Stomach smooth muscle (tissue), 2 donors: ENCODE results near the gene UTF1.

Experiments used
- H3K27ac ChIP-seq: one replicate; pipeline ENCODE4 v1.7.0; 2013; ENCODE audit warnings: mild to moderate bottlenecking, low read length, inconsistent platforms
- H3K27me3 ChIP-seq, 2 donors: one replicate each; pipeline ENCODE4 v1.7.0; 2013; ENCODE audit warnings: low read length in 2 of 2; ENCODE audit not compliant: insufficient read depth in 2 of 2, control insufficient read depth in 1 of 2
- H3K36me3 ChIP-seq, 2 donors: one replicate each; pipeline ENCODE4 v1.7.0; 2013; ENCODE audit warnings: low read length in 2 of 2; ENCODE audit not compliant: control insufficient read depth in 2 of 2, insufficient read depth in 2 of 2
- H3K4me1 ChIP-seq: one replicate; pipeline ENCODE4 v1.7.0; 2013; ENCODE audit warnings: low read length; ENCODE audit not compliant: control insufficient read depth, insufficient read depth
- H3K4me3 ChIP-seq, 2 donors: one replicate each; pipeline ENCODE4 v1.7.0; 2013; ENCODE audit warnings: low read length in 2 of 2
- H3K9ac ChIP-seq, 2 donors: one replicate each; pipeline ENCODE4 v1.7.0; 2013; ENCODE audit warnings: low read length in 2 of 2, mild to moderate bottlenecking in 1 of 2
- H3K9me3 ChIP-seq, 2 donors: one replicate each; pipeline ENCODE4 v1.7.0; 2013; ENCODE audit warnings: low read length in 2 of 2; ENCODE audit not compliant: control insufficient read depth in 2 of 2
- donor health status: healthy.
- donor health status: Pancreatic carcinoma.

UTF1 gene

GRCh38 chr10:133238466-133238804, 8.4 kb downstream of the UTF1 start:
- Histone ChIP-seq H3K9me3 (no peaks in the 10 kb centered on the region), H3K4me3 (no peak overlapping the region), H3K27me3 (peaks cover 36 to 53% of the 10 kb centered on the region in 2 donors), H3K4me1 (peaks cover 13% of the 10 kb centered on the region), H3K9ac (no peak overlapping the region), H3K36me3 (no peaks in the 10 kb centered on the region), H3K27ac (no peak overlapping the region)

DNA sequence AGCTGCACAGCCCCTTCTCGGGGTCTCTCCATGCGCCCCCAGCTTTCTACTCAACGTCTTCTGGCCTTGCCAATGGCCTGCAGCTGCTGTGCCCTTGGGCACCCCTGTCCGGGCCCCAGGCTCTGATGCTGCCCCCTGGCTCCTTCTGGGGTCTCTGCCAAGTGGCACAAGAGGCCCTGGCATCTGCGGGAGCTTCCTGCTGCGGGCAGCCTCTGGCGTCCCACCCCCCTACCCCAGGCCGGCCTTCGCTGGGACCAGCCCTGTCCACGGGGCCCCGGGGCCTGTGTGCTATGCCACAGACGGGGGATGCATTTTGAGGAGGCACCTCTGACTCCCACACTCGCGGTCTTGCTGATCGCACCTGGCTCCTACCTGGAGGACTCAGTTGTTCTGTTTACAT, 10.0 kb downstream of the UTF1 start:
- Histone ChIP-seq H3K4me1 (peaks cover 13% of the 10 kb centered on the region), H3K27me3 (peaks cover 32 to 54% of the 10 kb centered on the region in 2 donors), H3K4me3 (no peak overlapping the region), H3K36me3 (no peaks in the 10 kb centered on the region), H3K9me3 (no peaks in the 10 kb centered on the region), H3K9ac (no peak overlapping the region), H3K27ac (no peak overlapping the region)

DNA sequence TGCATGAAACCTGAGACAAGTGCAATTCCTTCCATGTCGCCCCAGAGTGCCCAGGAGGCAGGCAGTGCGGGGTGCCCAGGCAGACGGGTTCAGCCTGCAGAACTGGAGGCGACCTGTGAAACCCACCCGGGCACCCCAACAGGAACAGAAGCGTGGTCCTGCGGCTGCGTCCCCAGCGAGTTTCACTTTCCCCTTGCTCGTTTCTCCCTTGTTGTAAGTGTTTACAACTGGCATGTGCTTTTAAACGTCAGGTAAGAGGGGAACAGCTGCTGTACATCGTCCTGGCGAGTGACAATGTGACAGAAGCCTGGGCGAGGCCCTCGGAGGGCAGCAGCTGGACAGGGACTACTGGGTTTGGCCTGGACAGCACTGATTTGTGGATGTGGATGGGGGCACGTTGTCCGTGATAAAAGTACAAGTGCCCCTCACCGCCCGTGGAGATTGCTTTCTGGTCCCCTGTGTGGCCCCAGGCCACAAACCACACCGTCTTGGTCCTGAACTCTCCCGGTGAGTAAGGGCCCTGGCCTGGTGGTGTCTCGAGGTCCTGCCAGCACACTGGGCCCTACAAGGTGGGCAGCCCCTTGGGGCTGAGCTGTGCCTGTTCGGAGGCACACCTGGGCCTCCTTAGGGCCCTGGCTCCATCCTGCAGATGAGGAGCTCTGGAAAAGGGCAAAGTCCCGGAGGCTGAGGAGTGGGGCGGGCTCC, 11.6 kb downstream of the UTF1 start:
- peaks cover 10% of the 10 kb centered on the region for H3K4me1 ChIP-seq
- H3K9ac ChIP-seq: no peak overlapping the region
- H3K27ac ChIP-seq: no peak overlapping the region
- no peak overlapping the region for H3K4me3 ChIP-seq
- no peaks in the 10 kb centered on the region for H3K9me3 ChIP-seq
- H3K36me3 ChIP-seq: no peaks in the 10 kb centered on the region
- H3K27me3 ChIP-seq: peaks cover 38 to 54% of the 10 kb centered on the region in 2 donors

GRCh38 chr10:133242611-133243356, 12.8 kb downstream of the UTF1 start:
- no peak overlapping the region for H3K9ac ChIP-seq
- H3K27me3 ChIP-seq: peaks cover 33 to 48% of the 10 kb centered on the region in 2 donors
- H3K27ac ChIP-seq: no peak overlapping the region
- H3K9me3 ChIP-seq: no peaks in the 10 kb centered on the region
- no peaks in the 10 kb centered on the region for H3K4me1 ChIP-seq
- no peaks in the 10 kb centered on the region for H3K36me3 ChIP-seq
- H3K4me3 ChIP-seq: no peak overlapping the region

- no peak overlapping the region for H3K9ac ChIP-seq
- no peaks in the 10 kb centered on the region for H3K36me3 ChIP-seq
- H3K9me3 ChIP-seq: no peaks in the 10 kb centered on the region
- H3K27ac ChIP-seq: no peak overlapping the region
- H3K4me1 ChIP-seq: no peaks in the 10 kb centered on the region
- peaks cover 30 to 44% of the 10 kb centered on the region in 2 donors for H3K27me3 ChIP-seq
- no peak overlapping the region for H3K4me3 ChIP-seq
Observed at GRCh38 chr10:133243593-133243992, 13.6 kb downstream of the UTF1 start.

GRCh38 chr10:133245439-133246235, 15.6 kb downstream of the UTF1 start:
- Histone ChIP-seq H3K36me3 (no peaks in the 10 kb centered on the region), H3K27ac (no peak overlapping the region), H3K4me1 (no peaks in the 10 kb centered on the region), H3K27me3 (peaks cover 26 to 47% of the 10 kb centered on the region in 2 donors), H3K9me3 (no peaks in the 10 kb centered on the region), H3K4me3 (no peak overlapping the region), H3K9ac (no peak overlapping the region)

GRCh38 chr10:133246236-133246626, 16.2 kb downstream of the UTF1 start:
- no peaks in the 10 kb centered on the region for H3K36me3 ChIP-seq
- H3K9me3 ChIP-seq: no peaks in the 10 kb centered on the region
- H3K9ac ChIP-seq: no peak overlapping the region
- no peak overlapping the region for H3K4me3 ChIP-seq
- no peak overlapping the region for H3K27ac ChIP-seq
- H3K27me3 ChIP-seq: peaks cover 20 to 44% of the 10 kb centered on the region in 2 donors
- no peaks in the 10 kb centered on the region for H3K4me1 ChIP-seq

GRCh38 chr10:133247681-133248333, 17.8 kb downstream of the UTF1 start:
- H3K27me3 ChIP-seq: peaks cover 17 to 37% of the 10 kb centered on the region in 2 donors
- H3K4me3 ChIP-seq: no peak overlapping the region
- H3K9ac ChIP-seq: no peak overlapping the region
- H3K36me3 ChIP-seq: no peaks in the 10 kb centered on the region
- no peaks in the 10 kb centered on the region for H3K4me1 ChIP-seq
- H3K27ac ChIP-seq: no peak overlapping the region
- H3K9me3 ChIP-seq: no peaks in the 10 kb centered on the region

DNA sequence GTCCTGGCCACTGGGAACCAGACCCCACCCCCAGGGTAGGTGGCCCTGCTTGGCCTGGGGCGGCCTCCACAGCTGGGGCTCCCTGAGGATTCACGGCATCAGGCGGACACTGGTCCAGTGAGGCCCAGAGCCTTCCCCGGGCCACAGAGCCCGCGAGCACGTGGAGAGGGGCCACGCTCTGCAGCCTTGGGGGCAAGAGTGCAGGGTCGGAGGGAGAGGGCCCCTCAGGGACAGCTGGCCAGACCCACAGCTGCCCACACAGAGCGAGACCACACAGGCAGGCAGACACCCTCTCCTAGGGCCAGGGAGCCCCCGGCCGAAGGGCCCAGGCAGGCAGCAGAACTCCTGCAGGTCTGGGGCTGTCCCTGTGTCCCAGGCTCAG, 18.3 kb downstream of the UTF1 start:
- Histone ChIP-seq H3K4me3 (no peak overlapping the region), H3K9ac (no peak overlapping the region), H3K4me1 (no peaks in the 10 kb centered on the region), H3K36me3 (no peaks in the 10 kb centered on the region), H3K27ac (no peak overlapping the region), H3K27me3 (peaks cover 14 to 35% of the 10 kb centered on the region in 2 donors), H3K9me3 (no peaks in the 10 kb centered on the region)

DNA sequence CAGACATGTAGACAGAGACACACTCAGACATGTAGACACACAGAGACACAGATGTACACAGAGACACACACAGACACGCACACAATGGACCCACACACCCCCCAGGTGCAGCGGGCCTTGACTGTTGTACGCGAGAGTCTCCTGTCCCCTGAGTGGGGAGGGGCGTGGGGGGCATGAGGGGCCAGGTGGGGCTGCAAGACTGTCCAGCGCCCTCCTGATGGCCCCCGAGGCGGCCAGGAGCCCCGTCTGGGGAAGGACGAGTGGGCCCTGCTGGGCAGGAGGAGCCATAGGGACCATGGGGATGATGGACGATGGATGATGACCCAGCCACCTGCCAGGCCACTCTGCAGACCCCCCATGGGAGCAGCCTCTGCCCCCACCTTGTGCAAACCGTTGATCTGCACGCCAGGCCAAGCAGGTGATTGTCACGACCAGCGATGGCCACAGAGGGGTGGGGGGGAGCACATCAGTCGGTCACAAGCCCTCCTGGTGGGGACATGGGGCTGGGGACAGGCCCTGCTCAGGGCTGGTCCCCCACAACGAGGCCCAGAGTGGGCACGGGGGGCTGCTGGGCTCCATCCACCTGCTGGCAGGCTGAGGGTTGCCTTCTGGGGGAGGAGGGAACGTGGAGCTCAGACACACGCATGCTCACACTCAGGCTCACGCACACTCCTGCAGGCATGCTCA, 19.2 kb downstream of the UTF1 start:
- no peak overlapping the region for H3K27ac ChIP-seq
- peaks cover 13 to 33% of the 10 kb centered on the region in 2 donors for H3K27me3 ChIP-seq

More for the DNA sequence above, 19.2 kb downstream of the UTF1 start:
- no peak overlapping the region for H3K4me3 ChIP-seq
- no peaks in the 10 kb centered on the region for H3K4me1 ChIP-seq
- H3K9me3 ChIP-seq: no peaks in the 10 kb centered on the region
- H3K9ac ChIP-seq: no peak overlapping the region
- H3K36me3 ChIP-seq: no peaks in the 10 kb centered on the region
